GM12878 (cell line): ENCODE measurements around the gene BRAF. TPM values are rescaled to one million over a fixed set of nuclear protein-coding genes. Genes with fewer than 3 reads are reported as not detected.

Source experiments
- BCL3 ChIP-seq: IDR thresholded peaks from 2 replicates; pipeline ENCODE4 v1.6.1; 2011; ENCODE audit warnings: borderline replicate concordance, low read depth, mild to moderate bottlenecking, moderate library complexity, low read length; ENCODE audit not compliant: insufficient read depth, poor library complexity, severe bottlenecking
- CEBPB ChIP-seq, 2 experiments: fragments of 150-350 bp in 1 of 2; IDR thresholded peaks; 2 replicates each; pipeline ENCODE4 v1.6.1; 2012 to 2014; ENCODE audit warnings: low read depth in 2 of 2, low read length in 2 of 2, borderline replicate concordance in 1 of 2, inconsistent platforms in 1 of 2
- EED ChIP-seq: sonication (generic); IDR thresholded peaks from 2 replicates; pipeline ENCODE4 v1.6.1; 2016; ENCODE audit warnings: antibody characterized with exemption, low read depth
- ELK1 ChIP-seq: IDR thresholded peaks from 2 replicates; pipeline ENCODE4 v1.6.1; 2012; ENCODE audit warnings: low read depth, low read length, improper control_type of control experiment
- ETV6 ChIP-seq, 2 experiments: fragments of 450-650 bp in 1 of 2; IDR thresholded peaks in 1 of 2; conservative IDR thresholded peaks in 1 of 2; 2 replicates each; pipeline ENCODE4 v1.6.1; 2014; ENCODE audit warnings: antibody characterized with exemption in 1 of 2, borderline replicate concordance in 1 of 2, low read depth in 1 of 2, mild to moderate bottlenecking in 1 of 2, moderate library complexity in 1 of 2
- EZH2 ChIP-seq: IDR thresholded peaks from 2 replicates; pipeline ENCODE4 v1.6.1; 2012; ENCODE audit warnings: low read depth, mild to moderate bottlenecking, control low read depth, inconsistent platforms, low read length, borderline replicate concordance; ENCODE audit not compliant: control insufficient read depth
- MAX ChIP-seq: IDR thresholded peaks from 2 replicates; pipeline ENCODE4 v1.6.1; 2012; ENCODE audit warnings: low read depth, low read length, improper control_type of control experiment
- MYB ChIP-seq: fragments of 150-350 bp; IDR thresholded peaks from 2 replicates; pipeline ENCODE4 v1.6.1; 2014; ENCODE audit warnings: mild to moderate bottlenecking, low read depth, low read length, borderline replicate concordance
- NBN ChIP-seq: fragments of 450-650 bp; IDR thresholded peaks from 2 replicates; pipeline ENCODE4 v1.6.1; 2016
- NFYB ChIP-seq: IDR thresholded peaks from 2 replicates; pipeline ENCODE4 v1.6.1; 2011; ENCODE audit warnings: low read depth, mild to moderate bottlenecking, low read length, improper control_type of control experiment, moderate library complexity; ENCODE audit not compliant: insufficient read depth
- POLR2AphosphoS5 ChIP-seq: IDR thresholded peaks from 2 replicates; pipeline ENCODE4 v1.6.1; 2011; ENCODE audit warnings: mild to moderate bottlenecking, low read length, inconsistent platforms
- POU2F2 ChIP-seq: IDR thresholded peaks from 3 replicates; pipeline ENCODE4 v1.6.1; 2011; ENCODE audit warnings: low read depth, mild to moderate bottlenecking, low read length, borderline replicate concordance
- SIX5 ChIP-seq: IDR thresholded peaks from 2 replicates; pipeline ENCODE4 v1.6.1; 2011; ENCODE audit warnings: mild to moderate bottlenecking, low read depth, low read length, moderate library complexity; ENCODE audit not compliant: severe bottlenecking
- SKIL ChIP-seq: fragments of 450-650 bp; IDR thresholded peaks from 2 replicates; pipeline ENCODE4 v1.6.1; 2017; ENCODE audit warnings: mild to moderate bottlenecking, low read depth, inconsistent platforms; ENCODE audit not compliant: poor library complexity, severe bottlenecking
- SMAD1 ChIP-seq: fragments of 450-650 bp; IDR thresholded peaks from 2 replicates; pipeline ENCODE4 v1.6.1; 2018; ENCODE audit warnings: mild to moderate bottlenecking, low read depth; ENCODE audit not compliant: partially characterized antibody
- SMC3 ChIP-seq: IDR thresholded peaks from 2 replicates; pipeline ENCODE4 v1.6.1; 2011; ENCODE audit warnings: low read length, improper control_type of control experiment, borderline replicate concordance
- SPI1 ChIP-seq: IDR thresholded peaks from 2 replicates; pipeline ENCODE4 v1.6.1; 2011; ENCODE audit warnings: low read depth, mild to moderate bottlenecking, low read length, moderate library complexity, borderline replicate concordance; ENCODE audit not compliant: insufficient read depth
- SUPT20H ChIP-seq: IDR thresholded peaks from 2 replicates; pipeline ENCODE4 v1.6.1; 2011; ENCODE audit warnings: low read depth, mild to moderate bottlenecking, low read length, moderate library complexity, borderline replicate concordance; ENCODE audit not compliant: control insufficient read depth
- YBX1 ChIP-seq: fragments of 450-650 bp; IDR thresholded peaks from 2 replicates; pipeline ENCODE4 v1.6.1; 2016; ENCODE audit warnings: antibody characterized with exemption
- ZNF687 ChIP-seq: fragments of 450-650 bp; IDR thresholded peaks from 2 replicates; pipeline ENCODE4 v1.6.1; 2017; ENCODE audit warnings: mild to moderate bottlenecking, moderate library complexity
- polyA plus RNA-seq, 11 experiments: library from polyadenylated mRNA; depleted of rRNA in 4 of 11; unstranded in 6 of 11; stranded (reverse) in 5 of 11; fragments of >200 nt; fragmentation: Nextera tagmentation in 4 of 11; fragmentation: Illumina TruSeq in 1 of 11; extraction: Ambion mirVana in 4 of 11; extraction: Trizol in 1 of 11; gene quantifications; 1 replicate in 1 of 11; 2 replicates in 10 of 11; pipeline versions ENCODE4 v1.2.1 to v1.2.3, GENCODE V29; 2011 to 2016; ENCODE audit warnings: inconsistent platforms in 2 of 11, missing spikeins in 2 of 11, low read depth in 1 of 11
- total RNA-seq, 4 experiments: library from RNA; depleted of rRNA in 3 of 4; stranded (reverse); fragments of >200 nt in 3 of 4; fragmentation: Illumina TruSeq in 1 of 4; extraction: Trizol in 1 of 4; gene quantifications; 2 replicates each; pipeline versions ENCODE4 v1.2.1 to v1.2.3, GENCODE V29; 2013 to 2021

BRAF gene
- total and polyA plus RNA-seq, 10 of the 15 experiments (the other 5 are each of a cell fraction or from before 2014, with no cell fraction given), result 2.6 to 31.0 (median 10.6) TPM

- TF ChIP-seq POU2F2 (peak; percentile 28; the same call in 2 of the 3 replicates), SPI1 (no peak), NFYB (no peak), ETV6 (conservative IDR thresholded peaks at IDR 0.05 in 1 of 2, IDR thresholded peaks at IDR 0.05 in 1 of 2; ENCODE audit: borderline replicate concordance in 1 of 2, low read depth in 1 of 2) (no peak), CEBPB (IDR thresholded peaks at IDR 0.05; ENCODE audit: borderline replicate concordance in 1 of 2, low read depth in 2 of 2, low read length in 2 of 2) (no peak), SMAD1 (no peak), EED (0 out of 2 replicates have a peak, but pooled peaks have one; percentile 25), MAX (no peak; the same call in 1 of the 2 replicates), YBX1 (no peak), SIX5 (no peak), SMC3 (no peak), BCL3 (no peak), NBN (peak; percentile 99), EZH2 (no peak), SKIL (no peak), MYB (no peak), ELK1 (no peak), POLR2AphosphoS5 (peak; percentile 60; the same call in 1 of the 2 replicates), ZNF687 (no peak), SUPT20H (no peak)
Measured at GRCh38 chr7:140924821-140925421, at the start of gene BRAF (continued).
